ENCODE results near the gene TMEM255A. TPM values are rescaled to one million over a fixed set of nuclear protein-coding genes. Genes with fewer than 3 reads are reported as not detected.

Gene TMEM255A
- total RNA-seq, 2 experiments from 2014 or later, result not detected

DNA sequence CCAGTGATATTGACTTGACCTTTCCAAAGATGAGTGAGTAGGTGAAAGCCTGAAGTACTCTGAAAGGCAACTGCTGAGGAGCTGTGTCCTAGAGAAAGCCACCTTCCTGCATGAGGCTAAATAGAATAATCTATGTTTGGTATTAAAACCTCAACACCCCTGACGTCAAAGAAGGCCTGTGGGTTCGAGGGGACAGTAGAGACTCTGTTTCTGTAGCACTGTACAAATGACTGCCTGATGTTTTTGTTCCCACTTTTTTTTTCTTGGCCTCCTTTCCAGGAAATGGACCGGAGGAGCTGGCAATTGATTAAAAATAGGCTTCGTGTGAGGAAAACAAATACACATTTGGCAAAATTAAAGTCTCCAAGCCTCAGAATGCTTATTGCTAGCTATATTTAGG is 29.5 kb downstream of the TMEM255A start:
- intact Hi-C loops (cut with micrococcal nuclease), result no loop called here

DNA sequence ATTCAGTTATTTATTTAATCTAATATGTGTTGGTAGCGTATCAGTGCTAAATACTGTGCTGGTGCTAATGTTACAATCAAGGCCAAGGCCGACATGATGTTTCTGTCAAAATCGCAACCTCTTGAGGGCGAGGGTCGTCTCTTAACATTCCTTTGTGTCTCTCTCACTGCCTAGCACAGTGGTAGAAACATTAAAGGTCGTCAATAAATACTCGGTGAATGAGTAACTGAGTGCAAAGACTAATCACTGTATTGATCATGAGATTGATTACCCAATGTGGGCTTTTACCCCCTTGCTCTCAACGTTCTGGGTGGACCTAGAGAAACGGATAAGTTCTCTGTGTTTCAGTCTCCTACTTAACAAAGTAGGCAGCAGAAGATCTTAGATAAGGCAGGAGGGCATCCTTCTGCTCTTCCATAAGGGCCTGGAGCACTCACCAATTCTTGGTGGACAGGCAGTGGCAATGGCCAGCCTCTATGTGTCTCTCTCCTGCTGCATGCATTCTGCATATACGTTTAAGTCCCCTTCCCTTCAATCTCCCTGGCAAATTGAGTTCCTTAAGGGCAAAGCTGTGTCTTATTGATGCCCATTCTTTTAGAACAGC is 30.1 kb downstream of the TMEM255A start:
- H3K36me3 Mint-ChIP-seq, result no peaks in the 10 kb centered on the region
- no peaks in the 10 kb centered on the region for H3K4me1 Mint-ChIP-seq (ENCODE audit: low read depth)
- no peak overlapping the region for H3K4me3 Mint-ChIP-seq
- no peaks in the 10 kb centered on the region for H3K27me3 Mint-ChIP-seq
- H3K27ac Mint-ChIP-seq, result no peak overlapping the region
- intact Hi-C loops (cut with micrococcal nuclease), result no loop called here
- H3K9me3 Mint-ChIP-seq, result no peaks in the 10 kb centered on the region
- ChIA-PET CTCF (no interaction called here), POLR2A (no interaction called here)
- DNase-seq, result no peak

More for the DNA sequence above, 29.5 kb downstream of the TMEM255A start:
- ChIA-PET POLR2A (no interaction called here), CTCF (no interaction called here)
- DNase-seq, result no peak
- no peak overlapping the region for H3K4me3 Mint-ChIP-seq
- no peak overlapping the region for H3K27ac Mint-ChIP-seq
- H3K36me3 Mint-ChIP-seq, result no peaks in the 10 kb centered on the region
- H3K4me1 Mint-ChIP-seq (ENCODE audit: low read depth), result no peaks in the 10 kb centered on the region
- no peaks in the 10 kb centered on the region for H3K9me3 Mint-ChIP-seq
- no peaks in the 10 kb centered on the region for H3K27me3 Mint-ChIP-seq

DNA sequence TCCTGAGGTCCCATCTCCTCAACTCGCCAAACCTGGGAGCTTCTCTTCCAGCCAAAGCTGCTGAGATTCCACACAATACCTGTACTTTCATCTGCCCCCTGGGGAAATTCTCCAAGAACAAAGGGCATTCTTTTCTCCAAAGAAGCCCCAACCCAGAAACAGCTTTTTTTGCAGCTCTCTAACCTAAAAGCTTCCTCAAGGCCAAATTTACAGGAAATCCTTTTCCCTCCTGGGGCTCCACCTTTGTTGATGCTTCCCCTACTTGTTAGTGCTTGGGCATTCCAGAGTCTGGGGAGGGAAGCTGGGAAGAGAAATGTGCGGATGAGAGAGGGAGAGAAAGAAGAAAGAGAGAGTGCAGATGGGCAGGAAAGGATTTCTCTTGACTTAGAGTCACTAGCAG is 36.3 kb downstream of the TMEM255A start:
- H3K27me3 Mint-ChIP-seq, result no peaks in the 10 kb centered on the region
- intact Hi-C loops (cut with micrococcal nuclease), result no loop called here
- CTCF ChIA-PET, result no interaction called here
- POLR2A ChIA-PET, result no interaction called here
- H3K4me3 Mint-ChIP-seq, result no peak overlapping the region
- H3K4me1 Mint-ChIP-seq (ENCODE audit: low read depth), result peaks cover under 1% of the 10 kb centered on the region
- no peak overlapping the region for H3K27ac Mint-ChIP-seq
- DNase-seq, result no peak
- H3K36me3 Mint-ChIP-seq, result no peaks in the 10 kb centered on the region
- no peaks in the 10 kb centered on the region for H3K9me3 Mint-ChIP-seq

DNA sequence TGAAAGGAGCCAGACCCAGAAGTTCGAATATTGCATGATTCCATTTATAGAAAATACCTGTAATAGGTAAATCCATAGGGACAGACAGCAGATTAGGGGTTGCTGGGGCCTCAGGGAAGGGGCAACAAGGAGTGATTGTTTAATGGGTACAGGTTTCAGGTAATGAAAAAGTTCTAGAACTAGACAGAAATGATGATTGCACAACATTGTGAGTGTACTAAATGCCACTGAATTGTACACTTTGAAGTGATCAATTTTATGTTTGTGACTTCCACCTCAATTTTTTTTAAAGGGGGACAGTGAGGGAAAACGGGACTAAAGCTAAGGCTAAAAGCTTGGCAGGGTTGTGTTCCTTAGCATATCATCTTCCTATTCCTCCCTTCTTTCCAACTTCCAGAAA is 37.1 kb downstream of the TMEM255A start:
- CTCF ChIA-PET, result no interaction called here
- DNase-seq, result no peak
- no peaks in the 10 kb centered on the region for H3K9me3 Mint-ChIP-seq
- intact Hi-C loops (cut with micrococcal nuclease), result no loop called here
- H3K27me3 Mint-ChIP-seq, result no peaks in the 10 kb centered on the region
- no peak overlapping the region for H3K27ac Mint-ChIP-seq
- no peak overlapping the region for H3K4me3 Mint-ChIP-seq
- peaks cover 8% of the 10 kb centered on the region for H3K4me1 Mint-ChIP-seq (ENCODE audit: low read depth)
- POLR2A ChIA-PET, result no interaction called here
- no peaks in the 10 kb centered on the region for H3K36me3 Mint-ChIP-seq

DNA sequence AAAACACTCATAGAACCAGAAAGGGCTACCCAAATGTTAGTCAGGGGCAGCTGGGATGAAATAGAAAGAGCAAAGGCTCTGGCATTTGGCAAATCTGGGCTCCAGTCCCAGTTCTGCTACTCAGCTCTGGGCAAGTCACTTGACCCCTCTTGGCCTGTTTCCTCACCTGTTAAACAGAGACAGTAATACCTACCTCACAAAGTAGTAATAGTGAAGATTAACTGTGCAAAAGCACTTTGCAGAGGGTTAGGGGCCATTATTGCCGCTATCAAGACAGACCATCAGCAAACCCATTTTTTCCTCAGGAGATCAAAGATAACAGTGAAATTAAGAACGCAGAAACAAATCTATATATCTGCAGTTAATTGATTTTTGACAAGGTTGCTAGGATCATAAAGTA is 40.0 kb downstream of the TMEM255A start:
- no peak overlapping the region for H3K27ac Mint-ChIP-seq
- CTCF ChIA-PET, result no interaction called here
- peaks cover 8% of the 10 kb centered on the region for H3K4me1 Mint-ChIP-seq (ENCODE audit: low read depth)
- H3K9me3 Mint-ChIP-seq, result no peaks in the 10 kb centered on the region
- H3K36me3 Mint-ChIP-seq, result no peaks in the 10 kb centered on the region
- H3K4me3 Mint-ChIP-seq, result no peak overlapping the region
- intact Hi-C loops (cut with micrococcal nuclease), result no loop called here
- DNase-seq, result no peak
- H3K27me3 Mint-ChIP-seq, result no peaks in the 10 kb centered on the region
- POLR2A ChIA-PET, result no interaction called here

DNA sequence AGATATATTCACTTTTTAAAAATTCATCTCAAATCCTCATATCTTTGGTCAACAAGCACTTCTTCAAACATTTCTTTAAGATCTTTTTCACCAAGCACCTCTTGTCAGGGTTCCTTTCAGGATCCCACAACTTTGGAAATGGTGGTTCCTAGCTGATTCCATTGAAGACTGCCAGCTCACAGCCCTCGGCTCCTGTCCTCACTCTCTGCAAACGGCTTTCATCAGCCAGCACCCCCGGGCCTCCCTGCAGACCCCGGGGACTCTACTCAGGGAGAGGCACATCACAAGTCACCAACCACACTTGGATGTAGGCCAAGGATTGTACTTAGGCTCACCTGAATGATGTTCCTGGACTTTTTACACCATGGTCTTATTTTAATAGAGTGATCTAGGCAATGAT is 40.7 kb downstream of the TMEM255A start:
- Mint-ChIP-seq H3K4me3 (no peak overlapping the region), H3K4me1 (ENCODE audit: low read depth) (peaks cover 8% of the 10 kb centered on the region), H3K9me3 (no peaks in the 10 kb centered on the region), H3K27ac (no peak overlapping the region), H3K36me3 (no peaks in the 10 kb centered on the region), H3K27me3 (no peaks in the 10 kb centered on the region)
- intact Hi-C loops (cut with micrococcal nuclease), result no loop called here
- DNase-seq, result no peak
- POLR2A ChIA-PET, result no interaction called here
- CTCF ChIA-PET, result no interaction called here

DNA sequence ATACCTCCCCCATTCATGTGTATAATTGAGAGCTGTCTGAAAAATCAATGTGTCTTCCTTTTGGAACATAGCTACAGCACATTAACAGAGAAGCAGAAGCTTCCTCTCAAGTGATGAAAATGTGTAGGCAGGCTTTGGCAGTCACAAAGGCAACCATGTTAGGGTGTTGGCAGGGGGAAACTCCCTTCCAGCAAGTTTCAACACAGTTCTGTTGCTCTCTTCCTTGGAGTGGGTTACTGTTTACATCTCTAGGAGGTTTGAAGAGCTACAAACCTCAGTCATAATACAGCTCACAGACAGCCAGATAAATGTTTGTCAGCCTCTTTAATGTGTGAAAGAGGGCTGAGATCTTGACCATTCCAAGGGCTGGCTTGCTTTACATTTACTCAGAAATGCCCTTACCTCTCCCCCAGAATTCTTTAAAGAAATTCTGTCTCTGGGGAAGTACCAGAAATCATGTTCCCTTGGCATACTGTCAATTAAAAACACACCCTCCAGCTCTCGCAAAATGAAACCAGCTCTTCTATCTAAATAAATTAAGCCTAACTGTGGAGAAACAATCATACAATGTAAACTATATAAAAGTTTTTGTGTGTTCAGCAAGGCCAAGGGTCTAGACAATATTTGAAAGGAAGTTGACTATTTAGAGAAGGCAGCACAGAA is 41.8 kb downstream of the TMEM255A start:
- peak; percentile 26 for DNase-seq
- Mint-ChIP-seq H3K4me1 (ENCODE audit: low read depth) (peaks cover 8% of the 10 kb centered on the region), H3K36me3 (no peaks in the 10 kb centered on the region), H3K27ac (peak overlapping the region; percentile 69), H3K27me3 (no peaks in the 10 kb centered on the region), H3K4me3 (no peak overlapping the region), H3K9me3 (no peaks in the 10 kb centered on the region)
- intact Hi-C loops (cut with micrococcal nuclease), result loop anchor here (2.0 kb wide), 1 partner anchor 19 kb away; the partner anchor contains the start of gene ZBTB33
- POLR2A ChIA-PET, result no interaction called here
- CTCF ChIA-PET, result no interaction called here

DNA sequence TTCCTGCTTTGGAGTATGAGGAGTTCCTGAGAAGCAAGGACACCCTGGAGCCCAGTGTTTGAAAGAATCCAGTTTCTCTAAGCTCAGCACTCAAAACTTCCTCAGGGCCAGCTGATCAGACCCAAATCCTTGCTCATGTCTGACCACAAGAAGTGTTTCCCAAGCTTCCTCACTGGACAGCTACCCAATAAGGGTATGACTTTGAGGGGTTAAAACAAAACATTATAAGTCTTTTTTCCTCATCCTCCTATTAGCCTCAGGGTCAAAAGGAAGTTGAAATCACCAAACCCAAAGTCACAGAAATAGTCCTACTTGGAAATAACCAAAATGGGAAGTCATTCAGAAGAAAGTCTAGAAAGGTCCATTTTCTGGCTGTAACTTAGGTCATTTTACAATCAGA is 46.9 kb downstream of the TMEM255A start:
- no peak overlapping the region for H3K27ac Mint-ChIP-seq
- ChIA-PET POLR2A (no interaction called here), CTCF (interaction anchor here (1.0 kb wide), 1 partner anchor 9 kb away, joined by 3 read pairs; no protein-coding TSS in a partner anchor)
- DNase-seq, result no peak
- no peak overlapping the region for H3K4me3 Mint-ChIP-seq
- H3K4me1 Mint-ChIP-seq (ENCODE audit: low read depth), result peaks cover 2% of the 10 kb centered on the region
- no peaks in the 10 kb centered on the region for H3K27me3 Mint-ChIP-seq
- intact Hi-C loops (cut with micrococcal nuclease), result no loop called here
- no peaks in the 10 kb centered on the region for H3K36me3 Mint-ChIP-seq
- H3K9me3 Mint-ChIP-seq, result no peaks in the 10 kb centered on the region

DNA sequence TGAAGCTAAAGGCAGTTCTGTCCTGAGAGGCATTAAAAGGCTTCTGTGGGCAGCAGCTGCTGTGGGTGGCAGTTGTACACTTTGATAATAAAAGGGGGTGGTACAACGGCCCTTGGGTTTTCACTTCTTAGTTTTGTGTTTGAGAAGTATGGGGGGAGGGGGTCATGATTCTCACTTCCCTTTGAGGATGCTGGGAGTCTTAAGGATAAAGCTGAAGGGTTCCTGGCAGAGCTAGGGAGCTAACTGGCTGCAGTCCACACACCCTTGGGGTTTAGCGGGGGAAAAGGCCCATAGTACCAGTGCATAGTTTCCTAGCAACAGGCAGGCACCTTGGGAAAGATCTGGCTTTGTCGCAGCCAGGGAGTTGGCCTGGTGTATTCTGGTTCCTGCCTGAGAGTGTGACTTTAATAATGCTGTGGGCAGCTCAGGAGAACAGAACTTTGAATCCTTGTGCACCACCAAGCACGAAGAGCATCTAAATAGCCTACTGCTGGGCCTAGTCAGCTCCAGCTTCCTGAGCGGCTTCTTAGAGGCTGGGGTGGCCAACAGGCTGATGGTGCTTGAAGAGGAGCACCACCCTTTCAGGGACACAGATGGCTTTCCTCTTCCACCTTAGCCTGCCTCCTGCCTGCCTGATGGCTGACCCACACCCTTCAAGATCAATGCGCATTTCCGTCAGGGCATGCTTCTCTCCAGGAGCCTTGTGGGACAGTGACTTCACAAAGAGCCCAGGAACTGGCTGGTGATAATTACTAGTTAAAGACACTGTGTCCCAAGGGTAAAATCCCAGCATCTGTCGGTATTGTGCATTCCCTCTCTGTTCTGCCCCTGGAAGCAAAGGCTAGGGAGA is 48.2 kb downstream of the TMEM255A start:
- DNase-seq, result no peak
- no peaks in the 10 kb centered on the region for H3K9me3 Mint-ChIP-seq
- intact Hi-C loops (cut with micrococcal nuclease), result no loop called here
- POLR2A ChIA-PET, result no interaction called here
- H3K27ac Mint-ChIP-seq, result no peak overlapping the region
- CTCF ChIA-PET, result no interaction called here
- no peak overlapping the region for H3K4me3 Mint-ChIP-seq
- H3K27me3 Mint-ChIP-seq, result no peaks in the 10 kb centered on the region
- H3K4me1 Mint-ChIP-seq (ENCODE audit: low read depth), result no peaks in the 10 kb centered on the region
- H3K36me3 Mint-ChIP-seq, result no peaks in the 10 kb centered on the region

DNA sequence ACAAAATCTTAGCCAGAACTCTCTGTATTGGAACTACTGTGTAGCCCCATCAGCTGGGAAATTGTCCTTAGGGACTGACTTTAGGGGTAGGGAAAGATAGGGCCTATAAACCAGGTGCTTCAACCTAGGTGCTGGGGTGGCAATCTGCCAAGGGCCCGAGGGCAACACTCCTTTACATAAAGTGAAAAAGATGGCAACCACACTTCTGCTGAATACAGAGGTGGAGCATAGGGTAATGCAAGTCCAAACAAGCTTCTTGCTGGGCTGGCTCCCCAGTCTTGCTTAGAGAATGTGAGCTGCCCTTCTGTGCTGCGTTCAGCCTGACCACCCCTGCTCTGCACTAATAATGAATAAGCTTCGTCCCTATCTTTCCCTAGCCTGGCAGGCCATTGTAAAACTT is 50.9 kb downstream of the TMEM255A start:
- peaks cover under 1% of the 10 kb centered on the region for H3K36me3 Mint-ChIP-seq
- CTCF ChIA-PET, result no interaction called here

DNA sequence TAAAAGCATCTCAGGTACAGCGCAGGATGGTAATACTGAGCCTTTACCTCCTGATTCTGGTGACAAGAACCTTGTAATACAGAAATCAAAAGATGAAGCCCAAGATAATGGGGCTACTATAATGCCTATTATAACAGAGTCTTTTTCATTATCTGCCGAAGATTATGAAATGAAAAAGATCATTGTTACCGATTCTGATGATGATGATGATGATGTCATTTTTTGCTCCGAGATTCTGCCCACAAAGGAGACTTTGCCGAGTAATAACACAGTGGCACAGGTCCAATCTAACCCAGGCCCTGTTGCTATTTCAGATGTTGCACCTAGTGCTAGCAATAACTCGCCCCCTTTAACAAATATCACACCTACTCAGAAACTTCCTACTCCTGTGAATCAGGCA is 57.5 kb downstream of the TMEM255A start:
- H3K4me1 Mint-ChIP-seq (ENCODE audit: low read depth), result peaks cover 31% of the 10 kb centered on the region

More for the DNA sequence above, 50.9 kb downstream of the TMEM255A start:
- peaks cover 7% of the 10 kb centered on the region for H3K4me1 Mint-ChIP-seq (ENCODE audit: low read depth)
- no peak overlapping the region for H3K27ac Mint-ChIP-seq
- no peaks in the 10 kb centered on the region for H3K27me3 Mint-ChIP-seq
- POLR2A ChIA-PET, result no interaction called here
- intact Hi-C loops (cut with micrococcal nuclease), result no loop called here
- DNase-seq, result no peak
- no peak overlapping the region for H3K4me3 Mint-ChIP-seq
- no peaks in the 10 kb centered on the region for H3K9me3 Mint-ChIP-seq

DNA sequence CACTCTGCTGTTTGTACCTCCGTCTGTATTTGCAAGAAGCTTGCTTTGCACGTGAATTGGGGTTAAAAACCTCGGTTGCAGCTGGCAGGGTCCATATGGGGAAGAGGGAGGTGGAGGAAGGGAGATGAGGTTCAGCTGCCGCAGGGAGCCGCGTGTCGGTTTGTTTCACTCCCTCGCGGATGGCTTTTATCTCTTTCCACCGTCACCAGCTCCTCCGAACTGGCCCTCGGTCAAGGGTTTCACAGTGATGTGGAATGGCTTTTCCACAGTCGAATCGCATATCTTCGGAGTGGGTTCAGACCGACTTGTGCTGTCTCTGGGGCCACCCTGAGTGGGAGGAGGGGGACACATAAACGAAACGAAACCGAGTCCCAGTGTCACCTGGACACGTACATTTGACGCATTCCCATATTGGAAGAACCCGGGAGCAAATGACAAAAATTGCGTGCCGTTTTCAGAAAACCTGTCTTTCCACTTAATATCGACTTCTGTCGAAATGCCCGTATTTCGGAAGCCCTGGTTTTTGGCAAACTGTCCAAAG is 59.7 kb downstream of the TMEM255A start:
- intact Hi-C loops (cut with micrococcal nuclease), result loop anchor here (1.0 to 5.0 kb wide), 5 partner anchors 17 to 309 kb away; partner anchors contain the start of genes CUL4B and LAMP2
- peak; percentile 37 for DNase-seq
- Mint-ChIP-seq H3K4me3 (peak overlapping the region; percentile 92), H3K9me3 (no peaks in the 10 kb centered on the region), H3K27me3 (no peaks in the 10 kb centered on the region), H3K27ac (peak overlapping the region; percentile 84), H3K4me1 (ENCODE audit: low read depth) (peaks cover 31% of the 10 kb centered on the region), H3K36me3 (peaks cover 25% of the 10 kb centered on the region)
- POLR2A ChIA-PET, result no interaction called here
- CTCF ChIA-PET, result interaction anchor here (1.2 to 2.2 kb wide), 3 partner anchors 38 to 217 kb away, joined by 3 to 12 read pairs (median 11); no protein-coding TSS in a partner anchor

More for the DNA sequence above, 57.5 kb downstream of the TMEM255A start:
- no peak overlapping the region for H3K4me3 Mint-ChIP-seq
- H3K36me3 Mint-ChIP-seq, result peaks cover 25% of the 10 kb centered on the region
- H3K9me3 Mint-ChIP-seq, result no peaks in the 10 kb centered on the region
- H3K27ac Mint-ChIP-seq, result no peak overlapping the region
- intact Hi-C loops (cut with micrococcal nuclease), result loop anchor here (5.0 kb wide), 1 partner anchor 214 kb away; the partner anchor contains the start of gene LAMP2
- ChIA-PET POLR2A (no interaction called here), CTCF (no interaction called here)
- no peak for DNase-seq
- no peaks in the 10 kb centered on the region for H3K27me3 Mint-ChIP-seq
